Liver (tissue), 9 donors: ENCODE results near the gene RNPEPL1. TPM values are rescaled to one million over a fixed set of nuclear protein-coding genes. Genes with fewer than 3 reads are reported as not detected.

Experiments
- DNase-seq: peaks from one replicate; pipeline ENCODE4 v3.0.0-alpha.2; 2017; ENCODE audit warnings: low spot score
- H3K27ac ChIP-seq, 2 donors: one replicate each; pipeline ENCODE4 v1.7.0; 2013; ENCODE audit warnings: inconsistent platforms in 2 of 2, low read length in 2 of 2, control low read depth in 1 of 2, low read depth in 1 of 2, mild to moderate bottlenecking in 1 of 2
- H3K27me3 ChIP-seq, 4 donors: one replicate each; pipeline versions ENCODE4 v1.6.1 to v1.7.0; 2013; ENCODE audit warnings: low read length in 3 of 4, inconsistent platforms in 1 of 4, mild to moderate bottlenecking in 1 of 4, moderate library complexity in 1 of 4; ENCODE audit not compliant: control insufficient read depth in 4 of 4, insufficient read depth in 4 of 4
- H3K36me3 ChIP-seq, 4 donors: one replicate each; pipeline versions ENCODE4 v1.6.1 to v1.7.0; 2013; ENCODE audit warnings: low read length in 3 of 4, mild to moderate bottlenecking in 3 of 4, low read depth in 1 of 4, moderate library complexity in 1 of 4; ENCODE audit not compliant: control insufficient read depth in 4 of 4, insufficient read depth in 3 of 4
- H3K4me1 ChIP-seq, 4 donors: one replicate each; pipeline versions ENCODE4 v1.6.1 to v1.7.0; 2013; ENCODE audit warnings: low read length in 3 of 4, mild to moderate bottlenecking in 3 of 4, moderate library complexity in 1 of 4; ENCODE audit not compliant: control insufficient read depth in 4 of 4, insufficient read depth in 4 of 4
- H3K4me3 ChIP-seq, 3 donors: one replicate each; pipeline versions ENCODE4 v1.6.1 to v1.7.0; 2013; ENCODE audit warnings: low read length in 3 of 3, control low read depth in 1 of 3, low read depth in 1 of 3, mild to moderate bottlenecking in 1 of 3
- H3K9ac ChIP-seq, 2 donors: one replicate each; pipeline ENCODE4 v1.7.0; 2013; ENCODE audit warnings: low read length in 2 of 2, mild to moderate bottlenecking in 2 of 2, moderate library complexity in 2 of 2, control low read depth in 1 of 2, low read depth in 1 of 2
- H3K9me3 ChIP-seq, 4 donors: one replicate each; pipeline versions ENCODE4 v1.6.1 to v1.7.0; 2013; ENCODE audit warnings: low read length in 3 of 4; ENCODE audit not compliant: control insufficient read depth in 4 of 4
- EGR1 ChIP-seq, 2 donors: IDR thresholded peaks; 2 replicates each; pipeline ENCODE4 v1.6.1; 2016 to 2018; ENCODE audit warnings: antibody characterized with exemption in 2 of 2, low read depth in 2 of 2
- FOXA1 ChIP-seq: IDR thresholded peaks from 2 replicates; pipeline ENCODE4 v1.6.1; 2016; ENCODE audit warnings: antibody characterized with exemption
- FOXA2 ChIP-seq: IDR thresholded peaks from 2 replicates; pipeline ENCODE4 v1.6.1; 2016; ENCODE audit warnings: antibody characterized with exemption
- GABPA ChIP-seq, 2 donors: IDR thresholded peaks in 1 of 2; conservative IDR thresholded peaks in 1 of 2; 2 replicates each; pipeline ENCODE4 v1.6.1; 2016; ENCODE audit warnings: antibody characterized with exemption in 2 of 2, mild to moderate bottlenecking in 1 of 2, moderate library complexity in 1 of 2
- HNF4A ChIP-seq, 2 donors: conservative IDR thresholded peaks; 2 replicates each; pipeline ENCODE4 v1.6.1; 2016; ENCODE audit warnings: antibody characterized with exemption in 2 of 2, mild to moderate bottlenecking in 2 of 2
- HNF4G ChIP-seq: IDR thresholded peaks from 2 replicates; pipeline ENCODE4 v1.6.1; 2016; ENCODE audit warnings: antibody characterized with exemption
- JUND ChIP-seq, 2 donors: IDR thresholded peaks; 2 replicates each; pipeline ENCODE4 v1.6.1; 2016; ENCODE audit warnings: antibody characterized with exemption in 2 of 2
- NR2F2 ChIP-seq: IDR thresholded peaks from 2 replicates; pipeline ENCODE4 v1.6.1; 2016; ENCODE audit warnings: antibody characterized with exemption
- RAD21 ChIP-seq, 2 donors: IDR thresholded peaks; 2 replicates each; pipeline ENCODE4 v1.6.1; 2016; ENCODE audit warnings: antibody characterized with exemption in 2 of 2, mild to moderate bottlenecking in 2 of 2
- RXRA ChIP-seq, 2 donors: IDR thresholded peaks; 2 replicates each; pipeline ENCODE4 v1.6.1; 2017 to 2018; ENCODE audit warnings: antibody characterized with exemption in 2 of 2, mild to moderate bottlenecking in 1 of 2
- SP1 ChIP-seq: IDR thresholded peaks from 2 replicates; pipeline ENCODE4 v1.6.1; 2018; ENCODE audit warnings: antibody characterized with exemption, mild to moderate bottlenecking
- TAF1 ChIP-seq: conservative IDR thresholded peaks from 2 replicates; pipeline ENCODE4 v1.6.1; 2016; ENCODE audit warnings: antibody characterized with exemption, mild to moderate bottlenecking
- YY1 ChIP-seq: IDR thresholded peaks from 2 replicates; pipeline ENCODE4 v1.6.1; 2016; ENCODE audit warnings: antibody characterized with exemption, mild to moderate bottlenecking
- WGBS: extraction: QIAGEN DNeasy Blood & Tissue Kit; methylation state at CpG from one replicate; pipeline ENCODE4 v1.1.7; 2013; 5-methylcytosine and 5-hydroxymethylcytosine counted together
- polyA plus RNA-seq, 2 donors: library from polyadenylated mRNA; stranded (reverse) in 1 of 2; unstranded in 1 of 2; fragments of 200-250 nt in 1 of 2; fragments of >200 nt in 1 of 2; fragmentation: Nextera tagmentation in 1 of 2; extraction: Ambion mirVana in 1 of 2; gene quantifications; one replicate each; pipeline versions ENCODE4 v1.2.1 to v1.2.3, GENCODE V29; 2013 to 2015
- total RNA-seq, 2 donors: library from RNA; depleted of rRNA; stranded (reverse); fragments of >200 nt; gene quantifications; one replicate each; pipeline ENCODE4 v1.2.3, GENCODE V29; 2014
- TF ChIP-seq, protein P1 (sequence below): IDR thresholded peaks from 2 replicates; pipeline ENCODE4 v1.6.1; 2016; ENCODE audit warnings: antibody characterized with exemption
- TF ChIP-seq, protein P2 (sequence below): IDR thresholded peaks from 2 replicates; pipeline ENCODE4 v1.6.1; 2016; ENCODE audit warnings: antibody characterized with exemption
- TF ChIP-seq, protein P3 (sequence below): IDR thresholded peaks from 2 replicates; pipeline ENCODE4 v1.6.1; 2016; ENCODE audit warnings: antibody characterized with exemption, mild to moderate bottlenecking
- TF ChIP-seq, protein P4 (sequence below): IDR thresholded peaks from 2 replicates; pipeline ENCODE4 v1.6.1; 2016; ENCODE audit warnings: antibody characterized with exemption
- TF ChIP-seq, protein P5 (sequence below): fragments of 150-350 bp; IDR thresholded peaks from 2 replicates; pipeline ENCODE4 v1.5.1; 2017; ENCODE audit warnings: improper control_type of control experiment, low read depth, low read length; ENCODE audit not compliant: missing input control
- donor health status: healthy.
- donor health status: healthy.
- donor health status: healthy.
- donor health status: healthy.
- donor health status: healthy.

The RNPEPL1 gene
- total and polyA plus RNA-seq, 4 donors, result 24.8 to 43.9 (median 29.4) TPM

DNA sequence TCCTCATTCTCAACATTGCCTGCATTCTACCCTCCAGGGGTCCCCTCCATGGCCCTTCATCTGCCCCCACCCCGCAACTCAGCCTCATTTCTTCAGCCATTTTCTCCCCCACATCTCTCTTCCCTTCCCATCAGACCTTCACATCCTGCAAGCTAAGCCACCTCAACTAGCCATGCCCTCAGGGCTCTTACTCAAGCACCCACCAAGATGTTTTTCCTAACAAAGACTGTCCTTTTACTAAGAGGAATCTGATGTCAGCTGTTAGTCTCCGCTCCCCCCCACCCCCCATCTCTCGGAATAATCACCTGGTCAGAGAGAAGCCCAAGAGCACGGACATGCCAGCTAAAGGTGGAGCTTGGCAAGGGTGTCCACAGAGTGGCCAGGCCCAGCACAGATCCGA, 13.5 kb downstream of the RNPEPL1 start:
- H3K4me1 ChIP-seq, result peaks cover 16 to 42% (median 36%) of the 10 kb centered on the region in 4 donors
- no peaks in the 10 kb centered on the region for H3K9me3 ChIP-seq
- 97% methylated on average over 5 of the region's 5 CpGs for WGBS
- H3K4me3 ChIP-seq, result no peak overlapping the region
- H3K27ac ChIP-seq, result no peak overlapping the region
- no peak for TF ChIP-seq GABPA (IDR thresholded peaks at IDR 0.05 in 1 of 2, conservative IDR thresholded peaks at IDR 0.05 in 1 of 2)
- TF ChIP-seq JUND (IDR thresholded peaks at IDR 0.05), result no peak
- TF ChIP-seq TAF1, result no peak
- TF ChIP-seq SP1, result no peak
- no peak for TF ChIP-seq FOXA2
- no peak for TF ChIP-seq FOXA1
- TF ChIP-seq HNF4A (conservative IDR thresholded peaks at IDR 0.05), result no peak
- TF ChIP-seq EGR1 (IDR thresholded peaks at IDR 0.05; ENCODE audit: low read depth in 2 of 2), result no peak
- TF ChIP-seq, protein P1, sequence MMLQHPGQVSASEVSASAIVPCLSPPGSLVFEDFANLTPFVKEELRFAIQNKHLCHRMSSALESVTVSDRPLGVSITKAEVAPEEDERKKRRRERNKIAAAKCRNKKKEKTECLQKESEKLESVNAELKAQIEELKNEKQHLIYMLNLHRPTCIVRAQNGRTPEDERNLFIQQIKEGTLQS, result no peak
- no peak for TF ChIP-seq HNF4G
- TF ChIP-seq, protein P2, sequence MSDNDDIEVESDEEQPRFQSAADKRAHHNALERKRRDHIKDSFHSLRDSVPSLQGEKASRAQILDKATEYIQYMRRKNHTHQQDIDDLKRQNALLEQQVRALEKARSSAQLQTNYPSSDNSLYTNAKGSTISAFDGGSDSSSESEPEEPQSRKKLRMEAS, result no peak
- TF ChIP-seq, protein P3, sequence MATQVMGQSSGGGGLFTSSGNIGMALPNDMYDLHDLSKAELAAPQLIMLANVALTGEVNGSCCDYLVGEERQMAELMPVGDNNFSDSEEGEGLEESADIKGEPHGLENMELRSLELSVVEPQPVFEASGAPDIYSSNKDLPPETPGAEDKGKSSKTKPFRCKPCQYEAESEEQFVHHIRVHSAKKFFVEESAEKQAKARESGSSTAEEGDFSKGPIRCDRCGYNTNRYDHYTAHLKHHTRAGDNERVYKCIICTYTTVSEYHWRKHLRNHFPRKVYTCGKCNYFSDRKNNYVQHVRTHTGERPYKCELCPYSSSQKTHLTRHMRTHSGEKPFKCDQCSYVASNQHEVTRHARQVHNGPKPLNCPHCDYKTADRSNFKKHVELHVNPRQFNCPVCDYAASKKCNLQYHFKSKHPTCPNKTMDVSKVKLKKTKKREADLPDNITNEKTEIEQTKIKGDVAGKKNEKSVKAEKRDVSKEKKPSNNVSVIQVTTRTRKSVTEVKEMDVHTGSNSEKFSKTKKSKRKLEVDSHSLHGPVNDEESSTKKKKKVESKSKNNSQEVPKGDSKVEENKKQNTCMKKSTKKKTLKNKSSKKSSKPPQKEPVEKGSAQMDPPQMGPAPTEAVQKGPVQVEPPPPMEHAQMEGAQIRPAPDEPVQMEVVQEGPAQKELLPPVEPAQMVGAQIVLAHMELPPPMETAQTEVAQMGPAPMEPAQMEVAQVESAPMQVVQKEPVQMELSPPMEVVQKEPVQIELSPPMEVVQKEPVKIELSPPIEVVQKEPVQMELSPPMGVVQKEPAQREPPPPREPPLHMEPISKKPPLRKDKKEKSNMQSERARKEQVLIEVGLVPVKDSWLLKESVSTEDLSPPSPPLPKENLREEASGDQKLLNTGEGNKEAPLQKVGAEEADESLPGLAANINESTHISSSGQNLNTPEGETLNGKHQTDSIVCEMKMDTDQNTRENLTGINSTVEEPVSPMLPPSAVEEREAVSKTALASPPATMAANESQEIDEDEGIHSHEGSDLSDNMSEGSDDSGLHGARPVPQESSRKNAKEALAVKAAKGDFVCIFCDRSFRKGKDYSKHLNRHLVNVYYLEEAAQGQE, result no peak
- no peak for TF ChIP-seq NR2F2
- TF ChIP-seq RAD21 (IDR thresholded peaks at IDR 0.05), result no peak
- TF ChIP-seq YY1, result no peak
- TF ChIP-seq, protein P4, sequence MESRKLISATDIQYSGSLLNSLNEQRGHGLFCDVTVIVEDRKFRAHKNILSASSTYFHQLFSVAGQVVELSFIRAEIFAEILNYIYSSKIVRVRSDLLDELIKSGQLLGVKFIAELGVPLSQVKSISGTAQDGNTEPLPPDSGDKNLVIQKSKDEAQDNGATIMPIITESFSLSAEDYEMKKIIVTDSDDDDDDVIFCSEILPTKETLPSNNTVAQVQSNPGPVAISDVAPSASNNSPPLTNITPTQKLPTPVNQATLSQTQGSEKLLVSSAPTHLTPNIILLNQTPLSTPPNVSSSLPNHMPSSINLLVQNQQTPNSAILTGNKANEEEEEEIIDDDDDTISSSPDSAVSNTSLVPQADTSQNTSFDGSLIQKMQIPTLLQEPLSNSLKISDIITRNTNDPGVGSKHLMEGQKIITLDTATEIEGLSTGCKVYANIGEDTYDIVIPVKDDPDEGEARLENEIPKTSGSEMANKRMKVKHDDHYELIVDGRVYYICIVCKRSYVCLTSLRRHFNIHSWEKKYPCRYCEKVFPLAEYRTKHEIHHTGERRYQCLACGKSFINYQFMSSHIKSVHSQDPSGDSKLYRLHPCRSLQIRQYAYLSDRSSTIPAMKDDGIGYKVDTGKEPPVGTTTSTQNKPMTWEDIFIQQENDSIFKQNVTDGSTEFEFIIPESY, result no peak
- TF ChIP-seq RXRA (IDR thresholded peaks at IDR 0.05), result no peak
- TF ChIP-seq, protein P5, sequence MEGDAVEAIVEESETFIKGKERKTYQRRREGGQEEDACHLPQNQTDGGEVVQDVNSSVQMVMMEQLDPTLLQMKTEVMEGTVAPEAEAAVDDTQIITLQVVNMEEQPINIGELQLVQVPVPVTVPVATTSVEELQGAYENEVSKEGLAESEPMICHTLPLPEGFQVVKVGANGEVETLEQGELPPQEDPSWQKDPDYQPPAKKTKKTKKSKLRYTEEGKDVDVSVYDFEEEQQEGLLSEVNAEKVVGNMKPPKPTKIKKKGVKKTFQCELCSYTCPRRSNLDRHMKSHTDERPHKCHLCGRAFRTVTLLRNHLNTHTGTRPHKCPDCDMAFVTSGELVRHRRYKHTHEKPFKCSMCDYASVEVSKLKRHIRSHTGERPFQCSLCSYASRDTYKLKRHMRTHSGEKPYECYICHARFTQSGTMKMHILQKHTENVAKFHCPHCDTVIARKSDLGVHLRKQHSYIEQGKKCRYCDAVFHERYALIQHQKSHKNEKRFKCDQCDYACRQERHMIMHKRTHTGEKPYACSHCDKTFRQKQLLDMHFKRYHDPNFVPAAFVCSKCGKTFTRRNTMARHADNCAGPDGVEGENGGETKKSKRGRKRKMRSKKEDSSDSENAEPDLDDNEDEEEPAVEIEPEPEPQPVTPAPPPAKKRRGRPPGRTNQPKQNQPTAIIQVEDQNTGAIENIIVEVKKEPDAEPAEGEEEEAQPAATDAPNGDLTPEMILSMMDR, result no peak
- no peak for DNase-seq
- no peaks in the 10 kb centered on the region for H3K27me3 ChIP-seq
- peaks cover 0 to 16% (median under 1%) of the 10 kb centered on the region in 4 donors for H3K36me3 ChIP-seq
- H3K9ac ChIP-seq, result no peak overlapping the region
